Activated gamma-delta T cell (primary cell): ENCODE data around the gene WDR37.

Experiments
- DNase-seq: peaks from one replicate; lab custom pipeline; 2025; lab: John Stamatoyannopoulos, UW

The WDR37 gene

DNA sequence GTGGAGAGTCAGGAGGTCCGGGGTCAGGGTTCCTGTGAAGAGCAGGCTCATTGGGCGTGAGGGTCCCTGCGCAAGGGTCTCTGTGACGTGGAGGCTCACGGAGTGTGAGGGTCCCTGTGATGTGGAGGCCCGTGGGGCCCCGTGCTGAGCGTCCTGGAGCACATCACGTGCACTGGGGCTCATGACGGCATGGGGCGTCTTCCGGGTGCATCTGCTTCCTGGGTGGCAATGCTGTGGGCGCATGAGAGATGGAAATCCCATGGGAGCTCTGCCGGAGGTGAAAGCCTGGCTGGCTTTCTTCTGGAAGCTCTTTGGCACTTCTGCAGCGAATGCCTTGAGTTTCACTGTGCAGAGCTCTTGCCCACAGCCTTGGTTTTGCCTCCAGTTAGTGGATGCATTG, 71.4 kb downstream of the WDR37 start:
- no peak for DNase-seq

- no peak for DNase-seq
These were observed 71.9 kb downstream of the WDR37 start for GRCh38 chr10:1128115-1128514.

DNA sequence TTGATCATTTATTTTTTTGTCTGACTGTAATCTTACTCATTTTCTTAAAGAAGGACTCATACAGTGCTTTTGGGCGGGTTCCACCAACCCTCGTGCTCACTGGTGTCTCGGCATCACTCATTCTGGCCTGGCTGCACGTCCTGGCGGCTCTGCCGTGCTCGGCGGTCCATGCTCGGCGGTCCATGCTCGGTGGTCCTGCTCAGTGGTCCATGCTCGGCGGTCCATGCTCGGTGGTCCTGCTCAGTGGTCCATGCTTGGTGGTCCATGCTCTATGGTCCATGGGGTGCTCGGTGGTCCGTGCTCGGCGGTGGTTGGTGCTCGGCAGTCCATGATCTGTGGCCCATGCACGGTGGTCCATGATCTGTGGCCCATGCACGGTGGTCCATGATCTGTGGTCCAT, 72.5 kb downstream of the WDR37 start:
- no peak for DNase-seq

- DNase-seq, result no peak
These were observed 74.0 kb downstream of the WDR37 start for GRCh38 chr10:1130226-1130625.

GRCh38 chr10:1130995-1131790, 75.0 kb downstream of the WDR37 start:
- DNase-seq, result no peak

DNA sequence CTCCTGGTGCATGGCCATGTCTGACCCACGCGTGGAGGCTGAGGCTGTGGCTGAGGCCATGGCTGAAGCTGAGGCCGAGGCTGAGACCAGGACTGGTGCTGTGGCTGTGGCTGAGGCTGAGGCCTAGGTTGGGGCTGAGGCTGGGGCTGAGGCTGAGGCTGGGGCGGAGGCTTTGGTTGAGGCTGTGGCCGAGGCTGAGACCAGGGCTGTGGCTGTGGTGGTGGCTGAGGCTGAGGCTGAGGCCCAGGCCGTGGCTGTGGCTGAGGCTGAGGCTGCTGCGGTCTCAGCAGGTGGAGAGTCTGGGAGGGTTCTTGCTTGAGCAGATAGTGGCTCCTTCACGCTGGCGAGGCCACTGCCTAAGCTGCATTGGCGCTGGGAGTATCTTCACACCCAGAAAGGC, 76.4 kb downstream of the WDR37 start:
- no peak for DNase-seq

- no peak for DNase-seq
These were observed 77.4 kb downstream of the WDR37 start for GRCh38 chr10:1133495-1134045.

DNA sequence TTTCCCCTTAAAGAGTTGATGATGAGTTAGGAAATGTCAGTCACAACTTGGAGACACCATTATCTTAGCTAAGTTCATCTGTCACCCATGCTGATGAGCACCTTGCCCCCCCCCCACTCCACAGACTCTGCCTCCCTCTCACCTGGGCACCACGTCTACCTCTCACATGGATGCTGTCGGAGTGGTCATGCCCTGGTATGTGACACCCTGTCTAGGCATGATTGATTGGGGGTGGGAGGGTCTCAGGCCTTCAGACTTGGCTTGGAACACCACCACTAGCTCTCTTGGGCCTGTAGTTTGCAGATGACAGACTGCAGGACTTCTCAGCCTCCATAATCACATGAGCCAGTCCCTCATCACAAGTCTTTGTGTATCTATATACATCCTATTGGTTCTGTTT, 78.0 kb downstream of the WDR37 start:
- no peak for DNase-seq

GRCh38 chr10:1136268-1136667, 80.1 kb downstream of the WDR37 start:
- no peak for DNase-seq

GRCh38 chr10:1137499-1138163, 81.4 kb downstream of the WDR37 start:
- no peak for DNase-seq

GRCh38 chr10:1138529-1138928, 82.3 kb downstream of the WDR37 start:
- no peak for DNase-seq

DNA sequence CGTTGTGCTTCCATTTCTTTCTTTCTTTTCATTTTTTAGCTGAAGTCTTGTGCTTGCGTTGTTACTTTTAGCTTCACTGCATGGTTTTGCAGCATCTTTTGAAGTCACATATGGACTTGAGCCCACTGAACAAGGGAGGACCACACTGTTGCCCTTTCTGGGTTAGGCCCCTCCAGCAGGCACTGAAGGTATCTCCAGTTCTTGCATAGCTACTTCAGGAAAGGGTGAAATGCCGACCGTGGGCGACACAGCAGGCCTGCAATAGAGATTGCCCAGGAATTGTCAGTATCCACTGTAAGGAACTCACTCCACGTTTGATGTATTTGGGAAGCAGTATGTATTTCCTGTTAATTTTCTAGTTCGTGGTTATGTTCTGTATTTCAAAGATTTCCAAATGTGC, 85.1 kb downstream of the WDR37 start:
- DNase-seq, result no peak

- no peak for DNase-seq
These were observed 85.5 kb downstream of the WDR37 start for GRCh38 chr10:1141701-1142100.

DNA sequence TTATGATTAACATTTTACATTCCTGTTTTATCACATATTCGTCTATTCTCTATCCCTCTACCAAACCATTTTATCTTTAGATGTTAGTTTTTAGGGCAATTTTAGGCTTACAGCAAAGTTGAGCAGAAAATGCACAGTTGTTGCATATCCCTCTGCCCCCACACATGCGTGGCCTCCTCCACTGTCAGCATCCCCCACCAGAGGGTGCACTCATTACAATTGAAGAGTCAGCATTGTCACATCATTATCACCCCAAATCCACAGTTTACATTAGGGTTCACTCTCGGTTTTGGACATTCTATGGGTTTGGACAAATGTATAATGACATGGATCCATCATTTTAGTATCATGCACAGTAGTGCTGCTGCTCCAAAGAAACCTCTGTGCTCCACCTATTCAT, 86.4 kb downstream of the WDR37 start:
- DNase-seq, result no peak

DNA sequence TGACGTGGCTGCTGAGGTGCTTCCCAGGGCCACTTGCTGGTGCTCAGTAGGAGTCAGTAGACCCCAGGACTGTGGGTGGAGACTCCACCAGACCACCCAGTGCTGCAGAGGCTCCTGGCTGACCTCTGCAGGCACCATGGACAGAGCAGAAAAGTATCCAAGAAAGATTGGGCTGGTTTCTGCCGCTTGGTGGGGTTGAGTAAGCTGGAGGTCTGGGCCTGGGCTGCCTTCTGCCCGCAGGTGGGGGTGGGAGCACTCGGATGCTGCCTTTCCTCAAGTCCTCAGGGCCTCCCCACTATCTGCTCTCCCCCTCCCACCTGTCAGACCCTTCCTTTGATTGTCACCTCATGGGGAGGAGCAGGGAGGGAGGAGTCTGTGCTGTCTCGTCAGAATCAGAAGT, 91.6 kb downstream of the WDR37 start:
- DNase-seq, result no peak

- no peak for DNase-seq
These were observed 92.8 kb downstream of the WDR37 start for GRCh38 chr10:1148855-1149605.

GRCh38 chr10:1149793-1150637, 93.8 kb downstream of the WDR37 start:
- DNase-seq, result no peak

- DNase-seq, result no peak
These were observed 94.4 kb downstream of the WDR37 start for GRCh38 chr10:1150638-1150955.

GRCh38 chr10:1151076-1152033, 95.2 kb downstream of the WDR37 start:
- no peak for DNase-seq

DNA sequence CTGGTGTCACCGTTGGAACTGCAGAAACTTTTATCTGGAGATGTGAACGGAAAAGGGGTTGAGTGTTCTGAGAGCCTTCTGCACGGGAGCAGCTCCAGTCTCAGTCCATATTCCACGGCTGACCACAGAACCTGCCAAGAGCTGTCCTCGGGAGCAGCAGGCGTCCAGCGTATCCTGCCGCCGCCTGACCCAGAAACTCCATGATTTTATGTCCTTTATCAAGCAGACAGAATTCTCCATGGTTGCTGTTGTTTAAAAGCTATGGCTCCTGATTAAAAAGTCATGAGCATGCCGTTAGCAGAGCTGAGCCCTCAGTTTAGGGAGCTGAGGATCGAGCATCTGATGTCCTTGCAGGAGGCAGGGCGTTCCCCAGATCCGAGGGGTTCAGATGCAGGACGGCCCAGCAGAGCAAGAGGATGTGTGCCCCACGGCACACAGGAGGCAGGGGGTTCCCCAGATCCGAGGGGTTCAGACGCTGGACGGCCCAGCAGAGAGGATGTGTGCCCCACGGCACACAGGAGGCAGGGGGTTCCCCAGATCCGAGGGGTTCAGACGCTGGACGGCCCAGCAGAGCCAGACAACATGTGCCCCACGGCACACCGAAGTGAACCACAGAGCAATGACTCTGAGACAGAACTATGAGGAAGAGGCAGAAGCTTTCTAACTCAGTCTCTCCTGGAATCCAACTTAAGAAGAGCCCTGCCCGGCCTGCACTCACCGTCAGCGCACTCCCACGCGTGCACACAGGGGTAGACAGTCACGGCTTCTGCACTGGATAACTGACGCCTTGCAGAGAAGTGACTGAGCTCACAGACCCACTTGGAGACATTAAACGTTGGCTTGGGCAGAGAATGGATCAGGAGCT, 96.4 kb downstream of the WDR37 start:
- DNase-seq, result no peak
